GM19238 (cell line): Measurements from ENCODE around the gene NUP88.
"Not testable (repeated sequence)": the region's sequence is repeated elsewhere in the genome, so short reads cannot be mapped to it uniquely, and the experiment has no call there.

Experiments used
- DNase-seq: peaks from one replicate; pipeline ENCODE4 v3.0.0; 2011; ENCODE audit warnings: low spot score; ENCODE audit not compliant: insufficient read length

Gene NUP88

GRCh38 chr17:5419356-5419958 lies at the start of gene NUP88:
NUP88 (minus strand) TSS chr17:5419662; CDS start chr17:5419650, 12 bp downstream.
- DNase-seq = peak; percentile 94

- DNase-seq = no peak
These were observed 48.6 kb upstream of the NUP88 start for GRCh38 chr17:5468075-5468473.

GRCh38 chr17:5467416-5467815 lies 48.0 kb upstream of the NUP88 start:
- no peak for DNase-seq

- DNase-seq = no peak
These were observed 46.8 kb upstream of the NUP88 start for GRCh38 chr17:5466295-5466694.

- DNase-seq = no peak
These were observed 45.5 kb upstream of the NUP88 start for GRCh38 chr17:5464717-5465507.

- no peak for DNase-seq
These were observed 27.3 kb upstream of the NUP88 start for GRCh38 chr17:5446786-5447185.

- no peak for DNase-seq
These were observed 24.7 kb upstream of the NUP88 start for GRCh38 chr17:5444209-5444608.

GRCh38 chr17:5443728-5444127 lies 24.3 kb upstream of the NUP88 start:
- no peak for DNase-seq

- no peak for DNase-seq
These were observed 19.9 kb upstream of the NUP88 start for GRCh38 chr17:5439446-5439764.

GRCh38 chr17:5438716-5439445 lies 19.4 kb upstream of the NUP88 start, which contains the start of gene C1QBP:
C1QBP (minus strand) TSS chr17:5439155; CDS start chr17:5439073, 82 bp downstream.
- peak; percentile 90 for DNase-seq

- no peak for DNase-seq
These were observed 18.4 kb upstream of the NUP88 start for GRCh38 chr17:5437721-5438317.

- not testable (repeated sequence) for DNase-seq
These were observed 16.4 kb upstream of the NUP88 start for GRCh38 chr17:5435781-5436315.

- DNase-seq = no peak
These were observed 15.5 kb upstream of the NUP88 start for GRCh38 chr17:5434984-5435383.

GRCh38 chr17:5431949-5432556 lies 12.6 kb upstream of the NUP88 start:
- no peak for DNase-seq

GRCh38 chr17:5431234-5431633 lies 11.8 kb upstream of the NUP88 start:
- not testable (repeated sequence) for DNase-seq

GRCh38 chr17:5430413-5430999 lies 11.0 kb upstream of the NUP88 start:
- no peak for DNase-seq

GRCh38 chr17:5429191-5429887 lies 9.9 kb upstream of the NUP88 start:
- no peak for DNase-seq

GRCh38 chr17:5425826-5426225 lies 6.4 kb upstream of the NUP88 start:
- no peak for DNase-seq

- DNase-seq = no peak
These were observed 5.4 kb upstream of the NUP88 start for GRCh38 chr17:5424909-5425308.

- DNase-seq = no peak
These were observed 3.0 kb upstream of the NUP88 start for GRCh38 chr17:5422505-5422904.
